T-cell (primary cell): ENCODE results near the gene ATP6V0D1. TPM values are rescaled to one million over a fixed set of nuclear protein-coding genes. Genes with fewer than 3 reads are reported as not detected.

Source experiments
- ATAC-seq, 4 experiments: fragments of 200-7000 bp in 3 of 4; fragments of 150-1000 bp in 1 of 4; cut with Tn5 transposase; replicated peaks in 1 of 4; 1 replicate in 3 of 4; 2 replicates in 1 of 4; pipeline ENCODE4 v1.10.0; 2021; ENCODE audit warnings: moderate library complexity in 3 of 4, mild to moderate bottlenecking in 2 of 4, moderate number of reproducible peaks in 1 of 4
- CTCF ChIA-PET, 2 donors: fragments of 300-600 bp; sonication (Branson Sonifier 250); formaldehyde crosslinking; loops; one replicate each; lab custom pipeline; 2022; ENCODE audit warnings: antibody characterized with exemption in 2 of 2; lab: Charles Lee
- POLR2A ChIA-PET, 2 donors: fragments of 300-600 bp; sonication (Branson Sonifier 250); formaldehyde crosslinking; loops; one replicate each; lab custom pipeline; 2022; ENCODE audit warnings: antibody characterized with exemption in 2 of 2; lab: Charles Lee
- DNase-seq, 35 experiments: peaks; one replicate each; pipeline versions ENCODE4 v3.0.0 to v3.0.0-alpha.2; 2013 to 2023
- H3K27ac ChIP-seq: one replicate; pipeline ENCODE4 v1.5.1; 2013; ENCODE audit warnings: low read length
- H3K27me3 ChIP-seq, 2 experiments: replicated peaks in 1 of 2; 1 replicate in 1 of 2; 2 replicates in 1 of 2; pipeline versions ENCODE4 v1.6.1 to v1.7.0; 2013; ENCODE audit warnings: low read length in 1 of 2, mixed read lengths in 1 of 2; ENCODE audit not compliant: control insufficient read depth in 2 of 2, insufficient read depth in 2 of 2; ENCODE audit errors: extremely low read depth in 1 of 2
- H3K36me3 ChIP-seq, 2 donors: 1 replicate in 1 of 2; 2 replicates in 1 of 2; pipeline versions ENCODE4 v1.6.1 to v1.7.0; 2013; ENCODE audit warnings: low read length in 1 of 2; ENCODE audit not compliant: control insufficient read depth in 2 of 2, insufficient read depth in 1 of 2; ENCODE audit errors: extremely low read depth in 1 of 2
- H3K4me1 ChIP-seq, 2 experiments: 1 replicate in 1 of 2; 2 replicates in 1 of 2; pipeline versions ENCODE4 v1.6.1 to v1.7.0; 2013; ENCODE audit warnings: low read length in 2 of 2, mixed read lengths in 1 of 2; ENCODE audit not compliant: insufficient read depth in 2 of 2, control insufficient read depth in 1 of 2; ENCODE audit errors: extremely low read depth in 1 of 2
- H3K4me3 ChIP-seq, 2 donors: 1 replicate in 1 of 2; 2 replicates in 1 of 2; pipeline versions ENCODE4 v1.5.1 to v1.7.0; 2013; ENCODE audit warnings: mild to moderate bottlenecking in 2 of 2, low read length in 1 of 2, moderate library complexity in 1 of 2; ENCODE audit not compliant: control insufficient read depth in 1 of 2; ENCODE audit errors: extremely low read depth in 1 of 2
- H3K9me3 ChIP-seq: 2 replicates; pipeline ENCODE4 v1.7.0; 2013
- H3K27ac Mint-ChIP-seq, 2 donors: one replicate each; pipeline ENCODE4 v1.8.0; 2020 to 2021; ENCODE audit warnings: mild to moderate bottlenecking in 2 of 2, mixed read lengths in 2 of 2
- H3K27me3 Mint-ChIP-seq, 2 donors: one replicate each; pipeline ENCODE4 v1.8.0; 2021 to 2022; ENCODE audit warnings: mixed read lengths in 2 of 2
- H3K36me3 Mint-ChIP-seq: one replicate; pipeline ENCODE4 v1.8.0; 2021; ENCODE audit warnings: mixed read lengths
- H3K4me1 Mint-ChIP-seq, 3 donors: one replicate each; pipeline ENCODE4 v1.8.0; 2020 to 2022; ENCODE audit warnings: mixed read lengths in 3 of 3, mild to moderate bottlenecking in 1 of 3
- H3K4me3 Mint-ChIP-seq, 3 donors: one replicate each; pipeline ENCODE4 v1.8.0; 2020 to 2022; ENCODE audit warnings: mild to moderate bottlenecking in 3 of 3, mixed read lengths in 3 of 3, moderate library complexity in 3 of 3
- H3K9me3 Mint-ChIP-seq, 3 donors: one replicate each; pipeline ENCODE4 v1.8.0; 2020 to 2022; ENCODE audit warnings: mixed read lengths in 3 of 3
- WGBS: methylation state at CpG from one replicate; pipeline ENCODE4 v1.1.5; 2013; ENCODE audit warnings: missing lambda C conversion rate; ENCODE audit not compliant: insufficient coverage; 5-methylcytosine and 5-hydroxymethylcytosine counted together
- total RNA-seq, 35 experiments: library from RNA in 6 of 35; stranded (reverse) in 6 of 35; fragments of 120-200 nt in 1 of 35; gene quantifications; one replicate each; pipeline versions ENCODE4 v1.2.1 to v1.2.4 and lab custom pipeline; 2013 to 2026

Gene ATP6V0D1
- total RNA-seq, 5 donors from 2014 or later (not counting 1 experiment from before 2014, with no cell fraction given) = 41.5 to 49.6 (median 45.8) TPM

GRCh38 chr16:67430977-67431774 is 49.8 kb downstream of the ATP6V0D1 start, which contains the start of gene HSD11B2:
TSS of gene HSD11B2 (plus strand) at chr16:67431121. CDS start at chr16:67431249, 128 bp downstream.
- H3K4me1 ChIP-seq = peaks cover 0 to 21% of the 10 kb centered on the region in 2 experiments
- ATAC-seq = peak; percentile 43 to 60 (median 52)
- DNase-seq = peak in 2 of 35 experiments; percentile 14 to 29
- Mint-ChIP-seq H3K27me3 (peaks cover 23 to 46% of the 10 kb centered on the region in 2 donors), H3K27ac (no peak within 1 kb of the TSS), H3K36me3 (peaks cover 3% of the 10 kb centered on the region), H3K4me3 (peak within 1 kb of the TSS; percentile 73 to 83 (median 73)), H3K9me3 (no peaks in the 10 kb centered on the region), H3K4me1 (peaks cover 5 to 16% (median 7%) of the 10 kb centered on the region in 3 donors)
- H3K9me3 ChIP-seq = no peaks in the 10 kb centered on the region
- no peaks in the 10 kb centered on the region for H3K36me3 ChIP-seq
- no peak within 1 kb of the TSS for H3K27ac ChIP-seq
- 1% methylated on average over 66 of the region's 87 CpGs for WGBS
- H3K27me3 ChIP-seq = peaks cover 9 to 58% of the 10 kb centered on the region in 2 experiments
- ChIA-PET POLR2A (interaction anchor here in 1 of 2 donors (0.5 kb wide), 1 partner anchor 11 kb away, joined by 7 read pairs; no protein-coding TSS in a partner anchor), CTCF (interaction anchor here in 1 of 2 donors (0.5 to 0.7 kb wide), 2 partner anchors 11 to 16 kb away, joined by 3 read pairs; no protein-coding TSS in a partner anchor)
- H3K4me3 ChIP-seq = peak within 1 kb of the TSS in 1 of 2 donors; percentile 58

DNA sequence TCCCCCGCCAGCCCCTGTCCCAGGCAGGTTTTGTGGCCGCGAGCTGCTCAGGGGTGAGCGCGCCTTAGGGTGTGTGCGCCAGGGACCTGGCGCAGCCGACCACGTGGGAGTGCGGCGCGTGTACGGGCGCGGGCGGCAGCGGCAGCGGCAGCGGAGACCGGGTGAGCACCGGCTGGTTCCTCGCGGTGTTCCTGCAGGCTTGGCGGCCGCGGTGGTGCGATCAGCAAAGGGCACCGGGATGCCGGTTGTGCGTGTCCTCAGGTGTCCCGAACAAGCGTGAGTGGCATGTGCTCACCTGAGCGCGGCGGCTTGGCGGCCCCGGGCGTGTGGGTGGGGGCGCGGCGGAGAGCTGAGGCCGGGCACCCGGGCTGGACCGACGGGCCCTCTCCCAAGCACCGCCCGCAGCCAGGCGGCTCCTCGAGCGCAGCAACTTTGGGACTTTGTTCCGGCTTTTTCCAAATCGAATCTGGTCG is 50.4 kb downstream of the ATP6V0D1 start:
- DNase-seq (peak in 12 of 35 experiments; percentile 4 to 46 (median 14)), ATAC-seq (peak; percentile 48 to 62 (median 58))
- Histone ChIP-seq H3K27me3 (peaks cover 12 to 65% of the 10 kb centered on the region in 2 experiments), H3K4me3 (peak overlapping the region in 1 of 2 donors; percentile 58), H3K4me1 (peaks cover 0 to 21% of the 10 kb centered on the region in 2 experiments), H3K27ac (no peak overlapping the region), H3K9me3 (no peaks in the 10 kb centered on the region), H3K36me3 (no peaks in the 10 kb centered on the region)
- Mint-ChIP-seq H3K4me3 (peak overlapping the region; percentile 73 to 83 (median 73)), H3K27ac (no peak overlapping the region), H3K36me3 (peaks cover 3% of the 10 kb centered on the region), H3K27me3 (peaks cover 23 to 46% of the 10 kb centered on the region in 2 donors), H3K9me3 (no peaks in the 10 kb centered on the region), H3K4me1 (peaks cover 5 to 16% (median 7%) of the 10 kb centered on the region in 3 donors)
- WGBS = under 1% methylated on average over 52 of the region's 53 CpGs
- POLR2A ChIA-PET = no interaction called here
- CTCF ChIA-PET = interaction anchor here in 1 of 2 donors (0.5 to 0.7 kb wide), 2 partner anchors 10 to 17 kb away, joined by 3 read pairs; no protein-coding TSS in a partner anchor

- peaks cover 28 to 49% of the 10 kb centered on the region in 2 donors for H3K27me3 Mint-ChIP-seq
- peaks cover 5 to 16% (median 7%) of the 10 kb centered on the region in 3 donors for H3K4me1 Mint-ChIP-seq
- CTCF ChIA-PET = no interaction called here
- Histone ChIP-seq H3K9me3 (no peaks in the 10 kb centered on the region), H3K27me3 (peaks cover 12 to 67% of the 10 kb centered on the region in 2 experiments), H3K4me3 (peak overlapping the region in 1 of 2 donors; percentile 58), H3K27ac (no peak overlapping the region), H3K36me3 (no peaks in the 10 kb centered on the region), H3K4me1 (peaks cover 0 to 21% of the 10 kb centered on the region in 2 experiments)
- DNase-seq (no peak), ATAC-seq (no peak)
- H3K9me3 Mint-ChIP-seq = no peaks in the 10 kb centered on the region
- H3K27ac Mint-ChIP-seq = no peak overlapping the region
- POLR2A ChIA-PET = no interaction called here
- peak overlapping the region; percentile 73 to 83 (median 73) for H3K4me3 Mint-ChIP-seq
- peaks cover 3% of the 10 kb centered on the region for H3K36me3 Mint-ChIP-seq
- 39% methylated on average over 7 of the region's 13 CpGs for WGBS
Measured at GRCh38 chr16:67429799-67430503, 51.0 kb downstream of the ATP6V0D1 start.

- Mint-ChIP-seq H3K4me1 (peaks cover 5 to 16% (median 7%) of the 10 kb centered on the region in 3 donors), H3K9me3 (no peaks in the 10 kb centered on the region), H3K27ac (no peak overlapping the region), H3K27me3 (peaks cover 28 to 49% of the 10 kb centered on the region in 2 donors), H3K4me3 (peak overlapping the region; percentile 41 to 83 (median 60)), H3K36me3 (peaks cover 3% of the 10 kb centered on the region)
- ATAC-seq (no peak), DNase-seq (no peak)
- Histone ChIP-seq H3K9me3 (no peaks in the 10 kb centered on the region), H3K36me3 (no peaks in the 10 kb centered on the region), H3K27ac (no peak overlapping the region), H3K4me1 (peaks cover 0 to 21% of the 10 kb centered on the region in 2 experiments), H3K27me3 (peaks cover 15 to 75% of the 10 kb centered on the region in 2 experiments), H3K4me3 (no peak overlapping the region)
- WGBS = 93% methylated on average over 2 of the region's 3 CpGs
- POLR2A ChIA-PET = no interaction called here
- CTCF ChIA-PET = no interaction called here
Measured at GRCh38 chr16:67429053-67429798, 51.7 kb downstream of the ATP6V0D1 start.

GRCh38 chr16:67428146-67428731 is 52.7 kb downstream of the ATP6V0D1 start:
- ChIA-PET CTCF (interaction anchor here in 1 of 2 donors (1.0 to 1.1 kb wide), 5 partner anchors 14 to 86 kb away, joined by 4 to 6 read pairs (median 4); partner anchors contain the start of gene ATP6V0D1), POLR2A (no interaction called here)
- H3K4me3 ChIP-seq = no peak overlapping the region
- 21% methylated on average over 10 of the region's 11 CpGs for WGBS
- peak; percentile 37 to 56 (median 50) for ATAC-seq
- peaks cover 0 to 21% of the 10 kb centered on the region in 2 experiments for H3K4me1 ChIP-seq
- Mint-ChIP-seq H3K36me3 (peaks cover 3% of the 10 kb centered on the region), H3K4me3 (no peak overlapping the region), H3K27ac (no peak overlapping the region), H3K4me1 (peaks cover 5 to 16% (median 7%) of the 10 kb centered on the region in 3 donors), H3K27me3 (peaks cover 33 to 49% of the 10 kb centered on the region in 2 donors), H3K9me3 (no peaks in the 10 kb centered on the region)
- H3K36me3 ChIP-seq = no peaks in the 10 kb centered on the region
- H3K27me3 ChIP-seq = peaks cover 16 to 75% of the 10 kb centered on the region in 2 experiments
- no peaks in the 10 kb centered on the region for H3K9me3 ChIP-seq
- peak in 30 of 35 experiments; percentile 7 to 62 (median 30) for DNase-seq
- H3K27ac ChIP-seq = no peak overlapping the region
